Umbilical cord (tissue), 2 donors: ENCODE results near the gene JSRP1. TPM values are rescaled to one million over a fixed set of nuclear protein-coding genes. Genes with fewer than 3 reads are reported as not detected.

ENCODE experiments used
- DNase-seq: peaks from one replicate; pipeline ENCODE4 v3.0.0-alpha.2; 2015; ENCODE audit warnings: low spot score
- total RNA-seq: library from RNA; depleted of rRNA; stranded (reverse); fragments of >200 nt; gene quantifications from one replicate; pipeline ENCODE4 v1.2.3, GENCODE V29; 2014; ENCODE audit warnings: low replicate concordance; ENCODE audit not compliant: insufficient read depth

Gene JSRP1
- total RNA-seq, 1 donor from 2014 or later = not detected

GRCh38 chr19:2268480-2268830 is 12.2 kb upstream of the JSRP1 start:
- DNase-seq = no peak

- peak; percentile 85 for DNase-seq
These were observed 10.2 kb upstream of the JSRP1 start for GRCh38 chr19:2266183-2266993.

- DNase-seq = no peak
These were observed 5.4 kb upstream of the JSRP1 start for GRCh38 chr19:2261438-2262172.

GRCh38 chr19:2260341-2260805 is 4.2 kb upstream of the JSRP1 start:
- no peak for DNase-seq

- no peak for DNase-seq
These were observed 3.1 kb upstream of the JSRP1 start for GRCh38 chr19:2259336-2259735.

- DNase-seq = no peak
These were observed 938 bp downstream of the JSRP1 start for GRCh38 chr19:2255112-2255845.

- DNase-seq = no peak
These were observed 1.9 kb downstream of the JSRP1 start for GRCh38 chr19:2254064-2254872.

GRCh38 chr19:2253106-2254063 is 2.8 kb downstream of the JSRP1 start:
- DNase-seq = no peak

- no peak for DNase-seq
These were observed 3.5 kb downstream of the JSRP1 start for GRCh38 chr19:2252797-2253105.

GRCh38 chr19:2252055-2252796 is 4.0 kb downstream of the JSRP1 start:
- DNase-seq = no peak

- DNase-seq = no peak
These were observed 4.8 kb downstream of the JSRP1 start for GRCh38 chr19:2251106-2252054.

GRCh38 chr19:2250766-2251105 is 5.5 kb downstream of the JSRP1 start:
- DNase-seq = no peak

GRCh38 chr19:2249880-2250765 is 6.1 kb downstream of the JSRP1 start:
- no peak for DNase-seq

GRCh38 chr19:2249010-2249866 is 7.0 kb downstream of the JSRP1 start, which contains the start of gene AMH:
AMH (plus strand) TSS chr19:2249323; CDS start chr19:2249333, 10 bp downstream.
- no peak for DNase-seq

- no peak for DNase-seq
These were observed 7.8 kb downstream of the JSRP1 start for GRCh38 chr19:2248136-2249009.
